HepG2 (cell line): ENCODE results near the gene SEPHS2. TPM values are rescaled to one million over a fixed set of nuclear protein-coding genes. Genes with fewer than 3 reads are reported as not detected.

Experiments used
- BRF2 ChIP-seq: sonication (generic); formaldehyde crosslinking; IDR thresholded peaks from 2 replicates; pipeline ENCODE4 v1.8.1; 2022; ENCODE audit warnings: mild to moderate bottlenecking, missing genetic modification reagents
- CERS6 ChIP-seq: sonication (generic); formaldehyde crosslinking; IDR thresholded peaks from 2 replicates; pipeline ENCODE4 v1.5.0; 2020; ENCODE audit warnings: missing genetic modification reagents
- CREB1 ChIP-seq, 2 experiments: fragments of 450-650 bp in 1 of 2; IDR thresholded peaks; 2 replicates each; pipeline ENCODE4 v1.6.1; 2016 to 2017; ENCODE audit warnings: control low read depth in 1 of 2, mild to moderate bottlenecking in 1 of 2, missing compliant biosample characterization in 1 of 2, missing genetic modification characterization in 1 of 2
- POGK ChIP-seq: sonication (generic); formaldehyde crosslinking; conservative IDR thresholded peaks from 2 replicates; pipeline ENCODE4 v1.8.0; 2022; ENCODE audit warnings: mild to moderate bottlenecking, moderate library complexity, missing genetic modification reagents
- RBAK ChIP-seq: sonication (generic); formaldehyde crosslinking; IDR thresholded peaks from 2 replicates; pipeline ENCODE4 v1.5.1; 2020; ENCODE audit warnings: mild to moderate bottlenecking, missing genetic modification reagents
- RERE ChIP-seq: IDR thresholded peaks from 2 replicates; pipeline ENCODE4 v1.6.1; 2016; ENCODE audit warnings: low read depth, missing genetic modification reagents, missing compliant biosample characterization
- ZBTB33 ChIP-seq: sonication (generic); formaldehyde crosslinking; IDR thresholded peaks from 2 replicates; pipeline ENCODE4 v1.4.0; 2020; ENCODE audit warnings: missing genetic modification reagents
- ZFP41 ChIP-seq: sonication (generic); formaldehyde crosslinking; IDR thresholded peaks from 2 replicates; pipeline ENCODE4 v1.4.0; 2020; ENCODE audit warnings: mild to moderate bottlenecking, missing genetic modification reagents, borderline replicate concordance
- ZFX ChIP-seq: sonication (generic); formaldehyde crosslinking; IDR thresholded peaks from 2 replicates; pipeline ENCODE4 v1.4.0; 2020; ENCODE audit warnings: mild to moderate bottlenecking, low read depth, missing genetic modification reagents, moderate library complexity
- ZNF280D ChIP-seq: sonication (generic); formaldehyde crosslinking; IDR thresholded peaks from 2 replicates; pipeline ENCODE4 v1.5.1; 2020; ENCODE audit warnings: mild to moderate bottlenecking, missing genetic modification reagents
- ZNF605 ChIP-seq: sonication (generic); formaldehyde crosslinking; IDR thresholded peaks from 2 replicates; pipeline ENCODE4 v1.8.0; 2022; ENCODE audit warnings: mild to moderate bottlenecking, missing genetic modification reagents
- ZSCAN21 ChIP-seq: sonication (generic); formaldehyde crosslinking; IDR thresholded peaks from 2 replicates; pipeline ENCODE4 v1.8.0; 2022; ENCODE audit warnings: mild to moderate bottlenecking, missing genetic modification reagents, moderate library complexity, borderline replicate concordance
- polyA plus RNA-seq, 8 experiments: library from polyadenylated mRNA; depleted of rRNA in 3 of 8; stranded (reverse) in 7 of 8; unstranded in 1 of 8; fragments of >200 nt; fragmentation: Illumina TruSeq in 4 of 8; extraction: Trizol in 4 of 8; gene quantifications; 2 replicates each; pipeline versions ENCODE4 v1.2.1 to v1.2.3, GENCODE V29; 2011 to 2016; ENCODE audit warnings: low read depth in 4 of 8, missing spikeins in 1 of 8, mixed read lengths in 1 of 8; ENCODE audit not compliant: insufficient read depth in 1 of 8
- total RNA-seq, 5 experiments: library from RNA; depleted of rRNA; stranded (reverse); fragments of >200 nt; fragmentation: Illumina TruSeq; extraction: Trizol; gene quantifications; 2 replicates each; pipeline ENCODE4 v1.2.3, GENCODE V29; 2016; ENCODE audit warnings: low read depth in 1 of 5

SEPHS2 gene
- total and polyA plus RNA-seq, 2 of the 13 experiments (the other 11 are each of a cell fraction or from before 2014, with no cell fraction given): 20.7 to 127 TPM

- TF ChIP-seq BRF2 (CRISPR knock-in tag): 0 out of 2 replicates have a peak, but pooled peaks have one; percentile 50
- TF ChIP-seq ZFP41 (CRISPR knock-in tag): no peak
- TF ChIP-seq ZNF280D: peak; percentile 84; the same call in 1 of the 2 replicates
- TF ChIP-seq ZBTB33 (CRISPR knock-in tag): peak; percentile 7; the same call in 1 of the 2 replicates
- TF ChIP-seq ZNF605 (CRISPR knock-in tag): no peak; the same call in 1 of the 2 replicates
- TF ChIP-seq POGK (CRISPR knock-in tag): peak; percentile 55
- TF ChIP-seq ZSCAN21 (CRISPR knock-in tag): peak; percentile 86; the same call in 1 of the 2 replicates
- TF ChIP-seq RERE (CRISPR knock-in tag): no peak
- peak; percentile 97 for TF ChIP-seq ZFX
- no peak for TF ChIP-seq CERS6 (CRISPR knock-in tag)
- TF ChIP-seq RBAK (CRISPR knock-in tag): no peak
- TF ChIP-seq CREB1 (IDR thresholded peaks at IDR 0.05): no peak
- TF ChIP-seq CREB1 (CRISPR knock-in tag; IDR thresholded peaks at IDR 0.05): no peak
Observed at GRCh38 chr16:30407102-30407803, 38.4 kb downstream of the SEPHS2 start, which contains the start of gene ZNF771 (continued).
